ENCODE results near the gene ACSF3.

ACSF3 gene

GRCh38 chr16:89200850-89201411, 107.3 kb downstream of the ACSF3 start:
- TF ChIP-seq CTCF (IDR thresholded peaks at IDR 0.05; ENCODE audit: low read depth, low read length, missing control alignments), result no peak
- no peak for DNase-seq (ENCODE audit: extremely low read depth, low read depth)
- H3K4me3 ChIP-seq (replicated peaks; ENCODE audit: low read depth, low read length), result no peak overlapping the region

- DNase-seq (ENCODE audit: extremely low read depth, low read depth), result peak; percentile 5
- H3K4me3 ChIP-seq (replicated peaks; ENCODE audit: low read depth, low read length), result no peak overlapping the region
- TF ChIP-seq CTCF (IDR thresholded peaks at IDR 0.05; ENCODE audit: low read depth, low read length, missing control alignments), result no peak
Observed at GRCh38 chr16:89201439-89202377, 108.1 kb downstream of the ACSF3 start.

- TF ChIP-seq CTCF (IDR thresholded peaks at IDR 0.05; ENCODE audit: low read depth, low read length, missing control alignments), result no peak
- DNase-seq (ENCODE audit: extremely low read depth, low read depth), result no peak
- H3K4me3 ChIP-seq (replicated peaks; ENCODE audit: low read depth, low read length), result no peak overlapping the region
Observed at GRCh38 chr16:89202422-89203215, 109.0 kb downstream of the ACSF3 start.

All from HFF-Myc (cell line).